Ecto neural progenitor cell (in vitro differentiated cells): ENCODE data around the gene PELO.

Source experiments
- DNase-seq: peaks from one replicate; pipeline ENCODE4 v3.0.0-alpha.2; 2018; ENCODE audit warnings: low spot score

PELO gene

DNA sequence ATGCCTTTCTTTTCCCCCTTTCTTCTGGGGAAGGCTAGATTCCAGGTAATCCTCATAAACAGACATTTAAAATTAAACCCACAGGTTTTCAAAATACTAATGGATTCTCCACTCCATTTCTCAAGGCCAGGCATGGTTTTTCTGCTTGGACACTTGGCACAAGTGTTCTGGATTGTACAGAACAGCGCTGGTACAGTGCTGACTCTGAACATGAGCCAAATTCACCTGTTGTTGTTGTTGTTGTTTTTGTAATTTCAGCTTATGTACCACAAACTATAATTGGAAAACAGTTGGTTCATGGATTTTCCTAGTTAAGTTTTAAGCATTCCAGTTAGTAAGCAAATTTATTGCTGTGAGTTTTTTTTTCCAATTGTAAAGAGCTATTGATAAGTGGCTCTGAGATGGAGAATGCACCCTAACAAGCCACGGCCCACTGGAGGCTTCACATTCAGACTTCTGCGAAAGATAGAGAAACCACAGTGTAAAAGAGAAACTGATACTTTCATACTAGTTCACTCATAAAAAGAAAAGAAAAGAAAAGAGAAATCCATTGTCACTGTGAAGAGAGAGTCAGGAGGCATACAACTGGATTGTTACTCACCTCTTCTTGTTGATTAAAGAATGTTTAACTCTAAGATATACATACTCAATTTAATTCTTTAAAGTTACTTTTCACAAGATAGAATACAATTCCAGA lies 16.2 kb upstream of the PELO start:
- DNase-seq, result no peak

DNA sequence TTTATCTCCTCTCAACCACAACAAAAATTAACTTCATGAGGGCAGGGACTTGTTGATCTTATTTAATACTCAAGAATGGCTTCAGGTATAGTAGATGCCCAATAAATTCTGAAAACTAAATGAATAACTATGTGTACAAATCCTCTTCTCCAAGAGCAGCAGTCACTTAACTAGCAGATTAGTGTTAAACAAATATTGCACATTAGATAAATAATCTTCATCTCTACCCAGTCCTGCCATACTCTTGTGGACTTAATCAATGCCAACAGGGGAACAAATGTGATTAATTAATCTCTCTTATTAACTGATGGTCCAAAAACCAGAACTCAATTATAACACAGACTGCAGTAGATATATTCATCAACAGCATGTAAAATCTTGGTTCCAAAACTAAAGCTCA lies 15.0 kb upstream of the PELO start:
- DNase-seq, result no peak

DNA sequence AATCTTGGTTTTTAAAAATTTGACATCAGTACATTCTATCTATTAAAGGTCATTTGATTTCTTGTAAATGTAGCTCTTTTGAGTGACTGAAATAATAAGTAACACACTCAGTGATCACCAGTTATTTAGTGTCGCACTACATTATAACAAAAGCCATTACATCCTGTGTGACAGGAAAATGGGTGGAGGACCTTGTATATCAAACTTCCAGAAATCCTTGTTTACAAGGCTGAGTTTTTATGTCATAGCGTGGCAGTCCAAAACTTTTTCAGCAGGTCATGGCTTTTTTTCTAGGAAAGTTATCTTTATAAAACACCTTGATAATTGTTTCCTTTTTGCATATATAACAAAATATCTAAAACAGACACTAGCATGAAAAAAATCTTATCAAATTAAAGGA lies 14.4 kb upstream of the PELO start:
- DNase-seq, result no peak

DNA sequence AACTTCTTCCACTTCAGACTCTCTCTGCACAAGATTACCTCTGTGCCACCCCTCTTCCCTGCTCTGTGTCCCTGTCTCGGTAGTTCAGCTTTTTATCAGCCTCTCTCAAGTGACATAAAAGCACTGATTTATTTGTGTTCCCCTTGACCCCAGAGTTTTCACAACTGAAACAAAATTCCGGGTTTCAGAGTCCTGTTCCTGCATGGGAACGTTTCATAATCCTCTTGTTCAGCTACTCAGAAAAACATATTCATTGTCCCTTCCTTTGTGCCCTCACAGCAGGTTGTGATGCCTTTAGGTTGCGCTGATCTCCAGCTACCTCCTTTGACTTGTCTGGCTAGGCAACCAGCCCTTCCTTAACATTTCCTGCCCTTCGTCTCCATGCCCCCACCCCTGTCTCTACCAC lies 13.7 kb upstream of the PELO start:
- DNase-seq, result peak; percentile 58

DNA sequence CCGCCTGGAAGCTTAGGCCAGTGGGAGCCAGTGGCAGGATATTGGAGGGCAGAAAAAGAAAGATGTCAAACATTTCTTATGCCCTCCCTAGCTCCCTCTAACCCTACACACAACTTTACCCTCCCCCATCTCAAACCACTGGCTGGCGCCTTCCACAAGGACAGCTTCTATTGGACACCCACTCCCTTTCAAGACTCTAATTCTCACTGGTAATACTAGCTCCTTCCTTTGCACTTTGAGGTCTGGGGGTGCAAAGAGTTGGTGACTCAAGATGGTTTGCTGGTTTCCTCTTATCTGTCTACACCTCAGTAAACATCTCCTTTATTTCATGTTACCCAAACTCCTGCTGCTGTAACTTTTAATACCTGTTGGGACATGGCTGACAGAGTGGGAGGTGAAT lies 11.6 kb upstream of the PELO start:
- no peak for DNase-seq

DNA sequence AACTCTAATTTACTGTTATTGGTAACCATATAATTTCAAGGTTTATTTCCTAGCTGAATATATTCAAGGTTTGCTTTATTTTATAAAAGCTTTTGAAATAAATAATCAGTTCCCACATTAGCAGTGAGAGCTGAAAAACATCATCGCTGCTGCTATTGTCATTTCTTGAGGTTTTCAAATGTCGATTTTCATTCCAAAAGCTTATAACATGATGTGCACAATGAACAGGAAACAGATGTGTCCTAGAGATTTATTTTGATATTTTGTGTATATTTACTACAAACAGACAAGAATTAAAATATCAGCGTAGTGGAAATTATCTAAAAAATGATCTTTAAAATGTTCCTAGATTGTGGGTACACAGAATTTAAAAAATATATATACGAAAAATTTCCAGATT lies 10.5 kb upstream of the PELO start:
- DNase-seq, result no peak

DNA sequence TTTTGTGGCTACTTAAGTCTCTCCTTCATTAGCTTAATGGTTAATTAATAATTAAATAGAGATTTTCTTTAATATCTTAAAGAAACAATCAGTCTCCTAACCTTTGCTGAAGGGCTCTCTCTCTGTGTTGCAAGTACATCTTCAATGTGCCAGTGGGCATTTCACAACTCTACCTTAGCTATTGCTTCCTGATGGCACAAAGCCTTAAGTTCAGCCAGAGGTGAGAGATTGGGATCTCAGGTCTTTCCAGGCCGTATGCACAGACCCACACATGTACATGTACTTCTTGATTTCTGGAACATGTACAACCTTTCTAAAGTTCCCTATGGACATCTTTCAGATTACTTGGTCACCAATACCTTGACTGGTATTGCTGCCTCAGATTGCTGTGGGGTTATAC lies 8.9 kb upstream of the PELO start:
- DNase-seq, result no peak

DNA sequence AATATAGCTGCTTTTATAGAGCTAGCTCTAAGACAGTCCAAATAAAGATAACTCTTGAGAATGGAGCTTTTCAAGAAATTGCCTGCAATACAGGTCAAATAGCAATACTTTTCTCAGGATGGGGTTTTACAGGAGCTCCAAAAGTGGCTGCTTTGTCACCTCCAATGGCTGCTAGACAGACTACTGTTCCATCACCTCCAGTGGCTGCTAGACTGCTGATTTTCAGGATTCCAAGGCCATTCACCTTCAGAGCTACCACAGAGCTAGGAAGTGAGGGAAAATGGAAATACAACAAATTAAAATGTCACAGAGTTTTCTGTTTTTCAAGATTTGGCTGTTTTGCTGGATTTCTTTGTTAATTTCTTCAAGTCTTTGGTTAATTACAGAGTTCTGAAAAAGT lies 8.5 kb upstream of the PELO start:
- no peak for DNase-seq

DNA sequence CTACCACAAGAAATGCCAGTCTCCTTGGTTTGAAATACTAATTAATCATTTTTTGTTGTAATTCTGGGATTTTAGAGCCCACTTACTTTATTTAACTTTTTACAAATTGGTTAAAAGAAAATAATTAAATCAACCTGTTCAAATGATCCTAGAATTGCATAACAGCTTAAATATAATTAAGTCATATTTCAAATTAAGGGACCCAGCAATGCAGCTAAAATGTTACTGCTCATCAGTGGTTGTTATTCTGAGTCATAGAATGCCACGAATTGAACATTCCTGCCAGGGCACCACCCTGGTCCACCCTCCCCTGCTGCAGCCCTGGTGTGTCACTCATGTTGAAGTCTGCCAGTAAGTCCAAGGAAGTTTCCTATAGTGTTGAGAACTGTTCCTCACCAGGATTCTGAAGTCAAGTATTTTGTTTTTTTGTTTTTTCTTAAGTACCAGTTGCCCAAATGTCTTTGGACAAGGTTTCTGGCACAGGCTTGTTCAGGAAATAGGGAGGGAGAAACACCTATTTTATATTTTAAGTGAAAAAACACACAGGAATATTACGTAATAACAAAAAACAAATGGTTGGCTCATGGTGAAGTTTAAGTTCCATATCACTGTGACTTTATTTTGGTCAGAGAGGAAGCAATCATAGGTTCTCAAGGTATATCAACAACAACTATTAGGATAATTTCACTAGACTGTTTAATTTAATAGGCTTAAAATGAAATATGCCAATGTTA lies 4.3 kb upstream of the PELO start:
- no peak for DNase-seq

DNA sequence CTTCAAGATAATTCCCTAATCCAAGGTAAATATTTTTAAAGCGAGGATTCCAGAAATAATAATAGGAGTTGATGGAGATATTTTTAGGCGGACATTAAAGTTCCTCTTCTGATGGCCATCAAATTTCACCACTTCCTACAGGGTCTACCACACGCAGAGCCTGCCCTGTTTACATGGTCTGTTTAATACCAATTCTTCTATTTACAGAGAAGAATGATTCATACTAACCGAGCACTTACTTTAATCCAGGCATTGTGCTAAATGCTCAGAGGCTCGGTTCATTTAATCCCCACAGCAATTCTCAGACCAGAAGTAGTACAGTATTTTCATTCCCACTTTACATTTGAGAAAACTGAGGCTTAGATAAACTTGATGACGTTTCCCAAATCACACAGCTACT lies 3.0 kb upstream of the PELO start:
- DNase-seq, result no peak

DNA sequence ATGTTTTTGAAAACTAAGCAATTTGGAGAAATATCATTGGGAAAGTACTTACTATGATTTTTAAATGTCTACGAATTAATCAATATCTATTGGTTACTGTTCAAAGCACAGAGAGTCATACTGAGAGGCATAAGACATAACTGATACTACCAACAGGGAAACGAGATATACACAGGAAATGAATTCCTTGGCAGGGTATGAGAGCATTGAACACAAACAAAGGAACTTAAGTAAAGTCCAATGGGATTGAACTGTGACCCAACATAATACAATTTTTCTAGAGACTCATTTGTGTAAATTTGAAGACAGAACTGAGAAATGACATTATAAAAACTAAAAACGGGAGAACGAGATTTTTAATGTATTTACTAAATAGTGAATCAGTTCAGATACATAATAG lies 1.3 kb upstream of the PELO start:
- no peak for DNase-seq

DNA sequence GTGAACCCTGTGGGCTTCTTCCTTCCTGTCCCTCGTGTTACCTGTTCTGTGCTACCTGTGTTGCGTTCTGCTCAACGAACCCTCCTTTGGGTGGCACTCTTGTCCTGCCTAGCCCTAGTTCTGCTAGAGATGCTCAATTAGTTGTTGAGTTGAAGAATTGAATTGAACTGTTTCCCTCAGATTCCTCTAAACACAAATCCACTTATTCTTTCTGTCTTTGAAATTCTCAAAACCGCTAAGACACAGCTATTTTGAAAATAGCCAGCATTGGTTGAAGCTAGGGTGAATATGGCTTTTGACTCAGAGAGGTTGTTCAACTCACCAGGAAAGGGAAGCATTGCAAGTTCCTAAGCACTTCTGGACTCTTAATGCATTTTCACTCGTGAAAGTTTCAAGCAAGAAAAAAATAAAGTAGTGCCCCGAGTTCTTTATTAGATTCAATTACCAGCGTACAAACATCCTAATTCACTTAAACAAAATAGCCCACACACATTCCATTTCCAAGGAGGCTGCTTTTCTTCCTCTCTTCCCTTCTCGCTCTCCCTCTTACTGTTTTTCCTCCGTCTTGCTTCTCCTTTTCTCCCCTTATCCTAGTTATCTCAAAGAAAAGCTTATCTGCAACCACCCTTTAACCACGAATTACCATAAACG lies 642 bp upstream of the PELO start:
- DNase-seq, result no peak

DNA sequence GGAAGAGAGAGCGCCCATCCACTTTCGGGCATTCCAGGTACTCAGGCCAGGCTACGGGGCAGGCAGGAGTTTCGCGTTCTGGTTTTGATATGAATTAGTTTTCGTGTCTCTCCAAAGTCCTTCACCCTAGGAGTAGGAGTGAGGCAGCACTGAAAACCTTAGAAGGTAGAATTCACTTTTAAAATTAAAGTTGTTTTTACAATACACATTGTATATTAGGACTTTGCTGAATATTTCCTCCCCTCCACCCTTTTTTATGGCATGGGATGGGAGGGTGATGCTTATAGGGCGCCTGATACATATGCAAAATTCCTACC lies 747 bp downstream of the PELO start:
- no peak for DNase-seq

DNA sequence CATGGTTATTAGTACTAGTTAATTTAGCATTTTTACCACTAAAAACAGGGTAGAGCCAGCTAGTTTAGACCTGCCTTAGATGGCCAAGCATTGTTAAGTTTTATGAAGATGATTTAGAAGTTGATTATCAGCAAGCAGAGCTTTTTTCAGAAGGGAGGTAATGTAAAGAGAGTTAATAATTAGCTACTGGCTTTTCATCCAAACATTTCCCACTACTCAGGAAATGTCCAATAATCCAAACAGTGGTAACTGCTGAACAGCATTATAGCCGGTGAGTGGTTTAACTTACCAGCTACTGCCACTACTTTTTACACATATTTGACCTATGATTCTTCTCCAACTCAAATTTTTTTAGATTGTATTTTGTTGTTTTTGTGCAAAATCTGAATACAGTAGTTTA lies 1.7 kb downstream of the PELO start:
- DNase-seq, result no peak

DNA sequence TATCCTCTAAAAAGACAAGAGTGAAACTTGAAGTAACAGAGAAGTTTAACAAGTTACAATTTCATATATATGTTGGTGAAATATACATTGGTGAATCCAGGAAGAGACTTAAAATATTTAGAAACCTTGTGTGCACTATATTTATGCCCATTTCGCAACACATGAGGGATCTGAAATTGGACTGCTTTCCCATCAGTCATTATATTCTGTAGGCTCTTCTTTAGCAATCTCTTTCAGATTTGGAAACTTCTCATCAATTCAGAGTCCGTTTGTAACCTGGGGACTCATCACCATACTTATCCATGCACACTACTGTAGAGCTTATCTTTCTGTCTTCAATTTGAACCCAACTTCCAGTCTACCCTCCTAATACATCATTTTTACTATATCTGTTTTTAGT lies 2.1 kb downstream of the PELO start:
- DNase-seq, result no peak

DNA sequence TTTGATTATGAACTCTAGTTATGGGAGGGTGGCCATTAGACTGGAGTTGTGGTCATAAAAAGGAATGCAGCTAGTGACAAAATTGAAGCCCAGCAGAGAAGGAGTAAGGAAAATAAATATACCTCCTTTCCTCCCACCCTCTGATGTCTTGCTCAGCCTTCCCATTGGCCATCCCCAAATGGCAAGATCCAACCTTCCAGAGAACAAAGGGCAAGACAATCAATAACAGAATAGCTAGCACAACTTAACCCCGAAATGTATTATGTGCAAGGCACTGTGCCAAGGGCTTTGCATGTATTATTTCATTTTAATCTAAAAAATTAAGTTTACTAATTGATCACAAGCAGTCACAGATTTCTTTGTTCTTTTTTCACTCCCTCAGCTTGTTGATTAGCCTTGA lies 3.6 kb downstream of the PELO start:
- DNase-seq, result no peak

DNA sequence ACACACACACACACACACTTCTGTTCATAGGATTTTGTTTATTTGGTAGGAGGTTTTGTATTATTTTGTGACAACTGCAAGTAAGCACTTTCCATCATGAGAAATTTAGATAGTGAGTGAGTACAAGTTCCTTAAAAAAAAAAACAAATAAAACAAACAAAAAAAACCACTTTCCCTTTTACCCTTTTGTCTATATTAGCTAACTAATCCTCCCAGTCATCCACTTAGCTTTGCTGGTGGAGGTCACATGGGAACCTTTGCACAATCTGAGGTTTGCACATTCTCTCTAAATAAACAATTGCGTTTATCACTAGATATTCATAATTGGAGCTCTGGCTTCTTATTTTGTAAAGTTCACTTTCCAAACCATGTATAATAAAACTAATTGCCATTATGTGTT lies 6.8 kb downstream of the PELO start:
- no peak for DNase-seq

DNA sequence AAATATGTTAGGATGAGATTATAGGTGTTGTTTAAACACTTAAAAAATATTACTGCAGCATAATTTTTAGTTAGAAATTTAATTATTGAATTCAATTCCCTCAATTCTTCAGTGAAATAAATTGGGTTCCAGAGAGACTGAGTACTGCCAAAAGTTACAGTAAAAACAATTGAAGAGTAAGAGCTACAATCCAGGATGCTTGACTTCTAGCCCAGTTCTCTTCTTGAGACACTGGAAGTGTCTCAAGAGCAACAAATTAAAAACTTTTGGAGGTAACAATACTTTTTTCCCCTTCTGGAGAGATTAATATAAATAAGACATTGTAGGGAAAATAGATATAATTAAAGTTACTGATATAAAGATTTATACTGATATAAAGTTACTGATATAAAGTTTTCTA lies 8.3 kb downstream of the PELO start:
- no peak for DNase-seq

DNA sequence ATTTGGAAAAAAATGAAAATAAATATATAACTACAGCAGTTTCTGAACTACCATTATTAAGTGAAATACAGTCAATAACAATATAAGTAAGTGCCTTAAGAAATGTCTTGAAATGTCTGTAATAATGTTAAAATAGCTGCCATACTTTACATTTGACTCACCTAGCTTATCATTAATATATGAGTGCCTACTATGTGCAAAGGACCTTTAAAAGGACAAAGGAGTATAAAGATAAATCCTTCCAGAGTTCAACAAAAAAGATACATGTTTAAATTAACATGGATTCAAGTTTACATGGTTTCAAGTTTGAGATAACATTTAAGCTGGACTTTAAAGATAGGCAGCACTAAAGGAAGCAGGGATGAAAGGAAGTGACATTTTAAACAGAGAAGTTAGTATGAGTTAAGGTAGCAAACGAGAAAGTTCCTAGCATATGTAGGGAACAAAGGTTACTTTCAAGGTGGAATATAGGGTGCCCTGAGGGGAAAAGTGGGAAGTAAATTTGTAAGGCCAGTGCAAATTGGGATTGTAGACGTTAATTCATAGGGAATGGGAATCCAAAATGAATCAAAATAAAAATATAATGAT lies 8.9 kb downstream of the PELO start:
- no peak for DNase-seq

DNA sequence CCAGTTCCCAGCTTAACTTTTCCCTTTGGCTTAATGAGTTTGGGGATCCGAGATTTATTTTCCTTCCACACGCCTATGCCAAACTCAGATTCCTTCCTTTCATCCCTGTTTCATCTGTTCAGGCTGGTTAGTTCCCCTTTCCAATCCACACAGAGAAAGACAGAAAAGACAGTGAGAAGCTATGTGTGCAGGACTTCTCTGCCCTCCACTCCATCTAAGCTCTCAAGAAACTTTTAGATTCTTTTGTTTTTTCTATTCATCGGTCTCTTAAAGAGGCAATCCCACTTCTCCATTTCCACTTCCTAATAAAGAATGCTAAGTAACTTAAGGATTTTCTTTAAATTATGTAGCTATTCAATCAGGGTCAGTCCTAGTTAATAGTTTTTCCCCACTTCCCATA lies 11.2 kb downstream of the PELO start:
- no peak for DNase-seq

DNA sequence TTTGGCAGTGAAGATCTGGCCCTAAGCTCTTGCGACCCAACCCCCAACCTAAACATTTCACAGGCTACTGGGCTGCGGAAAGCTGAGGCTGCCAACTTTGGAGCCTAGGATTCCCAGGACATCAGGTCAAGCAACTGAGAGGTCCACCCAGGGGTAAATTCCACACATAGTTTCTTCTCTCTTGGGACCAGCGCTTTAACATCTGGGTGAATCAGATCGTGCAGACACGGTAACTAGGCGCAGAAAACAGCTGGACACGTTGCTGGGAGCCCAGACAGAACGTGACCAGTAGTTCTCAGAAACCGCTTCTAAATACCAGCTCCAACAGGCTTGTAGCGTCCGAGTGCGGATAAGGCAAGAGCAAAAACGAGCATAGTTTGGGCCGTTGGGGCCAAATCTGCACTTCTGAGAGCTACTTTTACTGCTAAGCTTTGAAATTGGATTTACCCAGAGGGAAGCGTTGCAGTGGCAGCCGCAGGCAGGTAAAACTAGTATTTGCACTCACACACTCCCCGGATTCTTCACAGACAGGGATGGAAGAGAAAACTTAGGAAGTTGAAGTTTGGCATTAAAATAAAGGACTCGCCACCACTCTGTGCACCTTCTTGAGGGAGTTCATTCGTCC lies 11.8 kb downstream of the PELO start:
- DNase-seq, result peak; percentile 76

DNA sequence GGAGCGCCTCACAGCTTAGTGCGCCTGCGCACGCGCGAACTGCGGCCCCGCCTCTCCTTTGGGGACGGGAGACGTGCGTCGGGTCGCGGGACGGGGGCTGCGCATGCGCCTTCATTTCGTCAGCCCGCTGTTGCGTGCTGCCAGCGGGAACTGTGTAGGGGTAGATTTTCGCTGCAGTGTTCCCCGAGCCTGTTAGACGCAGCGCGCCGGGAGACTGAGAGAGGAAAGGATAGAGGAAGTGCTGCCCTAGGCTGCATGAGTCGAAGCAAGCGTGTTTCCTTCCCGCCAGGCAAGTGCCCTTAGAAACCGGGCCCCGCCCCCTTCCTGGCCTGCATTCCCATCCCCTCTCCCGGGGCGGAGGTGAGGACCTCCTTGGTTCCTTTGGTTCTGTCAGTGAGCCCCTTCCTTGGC lies 12.3 kb downstream of the PELO start:
- peak; percentile 97 for DNase-seq
